WTC11 (cell line): ENCODE results near the gene GCNT4. TPM values are rescaled to one million over a fixed set of nuclear protein-coding genes. Genes with fewer than 3 reads are reported as not detected.

Source experiments
- ATAC-seq: fragments of 200-7000 bp; cut with Tn5 transposase; 2 replicates; pipeline ENCODE4 v1.10.0; 2021; ENCODE audit warnings: mild to moderate bottlenecking, moderate library complexity
- CTCF ChIA-PET: fragments of 300-600 bp; sonication (Branson Sonifier 250); formaldehyde crosslinking; loops from one replicate; lab custom pipeline; 2021; ENCODE audit warnings: antibody characterized with exemption; lab: Charles Lee
- POLR2A ChIA-PET: fragments of 350-600 bp; sonication (Branson Sonifier 250); formaldehyde crosslinking; loops from one replicate; lab custom pipeline; 2021; ENCODE audit warnings: antibody characterized with exemption; lab: Charles Lee
- DNase-seq: peaks from one replicate; pipeline ENCODE4 v3.0.0; 2021; ENCODE audit warnings: low spot score
- H3K27ac Mint-ChIP-seq: 2 replicates; pipeline ENCODE4 v1.8.0; 2021; ENCODE audit warnings: mixed read lengths
- H3K27me3 Mint-ChIP-seq: 2 replicates; pipeline ENCODE4 v1.8.0; 2021; ENCODE audit warnings: low read depth, mild to moderate bottlenecking, moderate library complexity, mixed read lengths
- H3K36me3 Mint-ChIP-seq: 2 replicates; pipeline ENCODE4 v1.8.0; 2021; ENCODE audit warnings: mixed read lengths
- H3K4me1 Mint-ChIP-seq: 2 replicates; pipeline ENCODE4 v1.8.0; 2022; ENCODE audit warnings: mixed read lengths
- H3K4me3 Mint-ChIP-seq: 2 replicates; pipeline ENCODE4 v1.8.0; 2021; ENCODE audit warnings: mild to moderate bottlenecking, moderate library complexity, mixed read lengths
- H3K9me3 Mint-ChIP-seq: 2 replicates; pipeline ENCODE4 v1.8.0; 2021; ENCODE audit warnings: mixed read lengths
- AFF4 ChIP-seq: sonication (generic); formaldehyde crosslinking; IDR thresholded peaks from 2 replicates; pipeline ENCODE4 v1.8.1; 2023; ENCODE audit warnings: mild to moderate bottlenecking, missing genetic modification reagents, borderline replicate concordance
- ATF1 ChIP-seq: sonication (generic); formaldehyde crosslinking; IDR thresholded peaks from 2 replicates; pipeline ENCODE4 v1.8.1; 2023; ENCODE audit warnings: mild to moderate bottlenecking, moderate library complexity, missing genetic modification reagents
- ATF2 ChIP-seq: sonication (generic); formaldehyde crosslinking; IDR thresholded peaks from 2 replicates; pipeline ENCODE4 v1.8.1; 2022; ENCODE audit warnings: low read depth, missing genetic modification reagents, borderline replicate concordance
- ATF3 ChIP-seq: sonication (generic); formaldehyde crosslinking; conservative IDR thresholded peaks from 2 replicates; pipeline ENCODE4 v1.8.1; 2022; ENCODE audit warnings: mild to moderate bottlenecking, missing genetic modification reagents
- CREB1 ChIP-seq: sonication (generic); formaldehyde crosslinking; IDR thresholded peaks from 2 replicates; pipeline ENCODE4 v1.8.0; 2023; ENCODE audit warnings: mild to moderate bottlenecking, missing genetic modification reagents
- ERG ChIP-seq: fragments of 250-450 bp; sonication (Bioruptor Pico); IDR thresholded peaks from 2 replicates; pipeline ENCODE4 v1.8.0; 2021; ENCODE audit warnings: mild to moderate bottlenecking
- ESRRA ChIP-seq: sonication (generic); formaldehyde crosslinking; IDR thresholded peaks from 2 replicates; pipeline ENCODE4 v1.8.1; 2022; ENCODE audit warnings: mild to moderate bottlenecking, missing genetic modification reagents, borderline replicate concordance
- FOXP1 ChIP-seq: sonication (generic); formaldehyde crosslinking; IDR thresholded peaks from 2 replicates; pipeline ENCODE4 v1.8.0; 2022; ENCODE audit warnings: missing genetic modification reagents, mild to moderate bottlenecking, moderate library complexity, borderline replicate concordance
- GRHL2 ChIP-seq: fragments of 250-450 bp; sonication (Bioruptor Pico); IDR thresholded peaks from 2 replicates; pipeline ENCODE4 v1.8.0; 2022; ENCODE audit warnings: mild to moderate bottlenecking, moderate library complexity; ENCODE audit not compliant: insufficient replicate concordance, severe bottlenecking
- MLX ChIP-seq: sonication (generic); formaldehyde crosslinking; IDR thresholded peaks from 2 replicates; pipeline ENCODE4 v1.8.1; 2023; ENCODE audit warnings: mild to moderate bottlenecking, missing genetic modification reagents, moderate library complexity
- MYBL2 ChIP-seq: sonication (generic); formaldehyde crosslinking; IDR thresholded peaks from 2 replicates; pipeline ENCODE4 v1.8.1; 2023; ENCODE audit warnings: mild to moderate bottlenecking, moderate library complexity, missing genetic modification reagents
- NFATC4 ChIP-seq: fragments of 250-450 bp; sonication (Bioruptor Pico); IDR thresholded peaks from 2 replicates; pipeline ENCODE4 v1.9.0; 2021; ENCODE audit warnings: mild to moderate bottlenecking
- PRRX2 ChIP-seq: fragments of 250-450 bp; sonication (Bioruptor Pico); IDR thresholded peaks from 2 replicates; pipeline ENCODE4 v1.8.0; 2021; ENCODE audit warnings: mild to moderate bottlenecking
- SP1 ChIP-seq: sonication (generic); formaldehyde crosslinking; conservative IDR thresholded peaks from 2 replicates; pipeline ENCODE4 v1.8.1; 2022; ENCODE audit warnings: missing genetic modification reagents
- TCF7 ChIP-seq: sonication (generic); formaldehyde crosslinking; IDR thresholded peaks from 2 replicates; pipeline ENCODE4 v1.8.0; 2022; ENCODE audit warnings: mild to moderate bottlenecking, low read depth, missing genetic modification reagents, moderate library complexity
- TP53 ChIP-seq: sonication (generic); formaldehyde crosslinking; IDR thresholded peaks from 2 replicates; pipeline ENCODE4 v1.8.1; 2023; ENCODE audit warnings: mild to moderate bottlenecking, missing genetic modification reagents
- USF1 ChIP-seq: sonication (generic); formaldehyde crosslinking; IDR thresholded peaks from 2 replicates; pipeline ENCODE4 v1.8.0; 2022; ENCODE audit warnings: mild to moderate bottlenecking, missing genetic modification reagents
- ZBTB43 ChIP-seq: sonication (generic); formaldehyde crosslinking; IDR thresholded peaks from 2 replicates; pipeline ENCODE4 v1.8.1; 2023; ENCODE audit warnings: mild to moderate bottlenecking, missing genetic modification reagents
- ZNF219 ChIP-seq: sonication (generic); formaldehyde crosslinking; IDR thresholded peaks from 2 replicates; pipeline ENCODE4 v1.8.0; 2023; ENCODE audit warnings: missing genetic modification reagents, mild to moderate bottlenecking, borderline replicate concordance
- ZNF232 ChIP-seq: sonication (generic); formaldehyde crosslinking; IDR thresholded peaks from 2 replicates; pipeline ENCODE4 v1.8.0; 2022; ENCODE audit warnings: mild to moderate bottlenecking, missing genetic modification reagents
- ZNF263 ChIP-seq: sonication (generic); formaldehyde crosslinking; IDR thresholded peaks from 2 replicates; pipeline ENCODE4 v1.8.1; 2022; ENCODE audit warnings: low read depth, mild to moderate bottlenecking, moderate library complexity, missing genetic modification reagents
- ZNF423 ChIP-seq: fragments of 250-450 bp; sonication (Bioruptor Pico); IDR thresholded peaks from 2 replicates; pipeline ENCODE4 v2.1.2; 2022; ENCODE audit warnings: mild to moderate bottlenecking, moderate library complexity
- ZNF671 ChIP-seq: fragments of 250-450 bp; sonication (Bioruptor Pico); IDR thresholded peaks from 2 replicates; pipeline ENCODE4 v1.8.0; 2021; ENCODE audit warnings: mild to moderate bottlenecking
- total RNA-seq: library from RNA; stranded (reverse); gene quantifications from 3 replicates; pipeline ENCODE4 v1.2.3, GENCODE V29; 2021

Gene GCNT4
- total RNA-seq, 1 experiment from 2014 or later = 1.8 TPM

GRCh38 chr5:75053054-75053303, 621 bp upstream of the GCNT4 start:
- no peaks in the 10 kb centered on the region for H3K9me3 Mint-ChIP-seq
- no peaks in the 10 kb centered on the region for H3K36me3 Mint-ChIP-seq
- CTCF ChIA-PET = interaction anchor here (0.9 to 1.6 kb wide), 3 partner anchors 118 to 187 kb away, joined by 3 to 6 read pairs (median 3); no protein-coding TSS in a partner anchor
- no peak overlapping the region for H3K27ac Mint-ChIP-seq
- ATAC-seq = no peak
- TF ChIP-seq AFF4 (CRISPR knock-in tag) (no peak), ATF2 (CRISPR knock-in tag) (no peak), ESRRA (CRISPR knock-in tag) (no peak), ZNF671 (no peak), ATF1 (CRISPR knock-in tag) (no peak), ZNF263 (CRISPR knock-in tag) (no peak), PRRX2 (CRISPR knock-in tag) (no peak), ATF3 (CRISPR knock-in tag) (no peak), FOXP1 (CRISPR knock-in tag) (no peak)
- TF ChIP-seq, all 79 proteins: peak for 0
- Mint-ChIP-seq H3K4me1 (peaks cover 56% of the 10 kb centered on the region), H3K27me3 (peaks cover 48% of the 10 kb centered on the region), H3K4me3 (no peak overlapping the region)
- POLR2A ChIA-PET = interaction anchor here (0.7 to 1.9 kb wide), 4 partner anchors 184 to 287 kb away, joined by 3 to 6 read pairs (median 4); partner anchors contain the start of genes ANKRD31 and HMGCR
- no peak for DNase-seq

DNA sequence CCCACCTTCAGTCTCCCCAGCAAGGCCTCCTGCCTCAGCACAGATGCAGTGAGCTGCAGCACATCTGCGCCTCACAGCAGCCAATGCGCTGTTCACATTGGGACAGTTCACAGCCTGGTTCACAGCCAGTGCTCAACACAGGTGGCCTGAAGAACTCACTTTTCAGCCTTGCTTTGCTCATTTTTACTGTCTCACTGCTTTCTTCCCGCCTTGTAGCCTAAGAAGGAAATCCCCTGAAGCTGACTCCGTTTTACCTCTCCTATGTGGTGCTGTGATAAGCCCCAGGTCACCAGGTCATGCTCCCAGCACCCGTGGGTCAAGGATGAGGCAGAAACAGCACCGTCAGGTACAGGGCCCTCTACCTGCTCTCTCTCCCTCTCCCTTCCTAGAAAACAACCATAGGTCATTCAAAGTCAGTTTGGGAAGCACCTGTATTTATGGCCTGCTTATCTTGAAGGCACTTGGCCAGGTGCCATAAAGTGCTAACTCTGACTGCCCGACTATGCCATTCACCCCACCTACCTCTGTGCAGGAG, 1.1 kb downstream of the GCNT4 start:
- ChIA-PET CTCF (interaction anchor here (1.5 to 4.0 kb wide), 5 partner anchors 59 to 269 kb away, joined by 5 to 49 read pairs (median 6); partner anchors contain the start of gene ANKRD31), POLR2A (no interaction called here)
- Mint-ChIP-seq H3K4me3 (peak overlapping the region; percentile 81), H3K36me3 (no peaks in the 10 kb centered on the region), H3K4me1 (peaks cover 47% of the 10 kb centered on the region), H3K27ac (no peak overlapping the region), H3K27me3 (peaks cover 48% of the 10 kb centered on the region), H3K9me3 (no peaks in the 10 kb centered on the region)
- no peak for ATAC-seq
- no peak for TF ChIP-seq ZBTB43
- no peak for TF ChIP-seq TCF7 (CRISPR knock-in tag)
- no peak for TF ChIP-seq NFATC4 (CRISPR knock-in tag)
- no peak for TF ChIP-seq CREB1 (CRISPR knock-in tag)
- DNase-seq = no peak

DNA sequence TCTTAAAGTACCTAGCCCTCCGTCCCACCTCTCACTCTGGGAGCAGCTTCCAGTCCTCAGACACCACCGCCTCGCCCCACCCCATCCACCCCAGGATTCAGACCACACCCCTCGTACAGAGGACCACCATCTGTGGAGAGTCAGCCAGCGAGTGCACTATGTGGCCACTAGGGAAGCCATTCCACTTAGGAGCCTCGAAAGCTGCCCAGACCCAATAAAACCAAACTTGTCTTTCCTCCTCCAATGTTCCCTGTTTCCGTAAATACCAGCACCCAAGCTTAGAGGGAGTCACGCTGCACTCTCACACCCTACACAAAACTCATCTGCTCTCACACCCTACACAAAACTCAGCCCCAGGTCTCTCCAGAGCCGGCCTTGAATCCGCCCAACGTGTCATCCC, 1.9 kb downstream of the GCNT4 start:
- Mint-ChIP-seq H3K4me3 (no peak overlapping the region), H3K4me1 (peaks cover 38% of the 10 kb centered on the region), H3K27me3 (peaks cover 46% of the 10 kb centered on the region), H3K27ac (no peak overlapping the region), H3K36me3 (no peaks in the 10 kb centered on the region), H3K9me3 (no peaks in the 10 kb centered on the region)
- POLR2A ChIA-PET = interaction anchor here (1.5 kb wide), 1 partner anchor 286 kb away, joined by 8 read pairs; the partner anchor contains the start of gene HMGCR
- ATAC-seq (peak; percentile 69), DNase-seq (peak; percentile 69)
- CTCF ChIA-PET = interaction anchor here (0.6 to 4.0 kb wide), 52 partner anchors 9 to 431 kb away, joined by 3 to 49 read pairs (median 4); partner anchors contain the start of genes ANKRD31, ENC1 and HMGCR
- TF ChIP-seq ZNF232 (CRISPR knock-in tag) (no peak), SP1 (CRISPR knock-in tag) (no peak), TP53 (CRISPR knock-in tag) (no peak), USF1 (no peak), ZNF219 (CRISPR knock-in tag) (no peak), ZNF423 (no peak), ERG (CRISPR knock-in tag) (no peak), MLX (CRISPR knock-in tag) (no peak), MYBL2 (no peak), GRHL2 (CRISPR knock-in tag) (no peak)
